Endothelial cell (in vitro differentiated cells): ENCODE results near the gene NOC4L. TPM values are rescaled to one million over a fixed set of nuclear protein-coding genes. Genes with fewer than 3 reads are reported as not detected.

ENCODE experiments used
- DNase-seq: peaks from one replicate; pipeline ENCODE4 v3.0.0; 2021; ENCODE audit warnings: low spot score
- H3K27ac Mint-ChIP-seq: one replicate; pipeline ENCODE4 v1.8.0; 2021; ENCODE audit warnings: mixed read lengths, inconsistent platforms; ENCODE audit not compliant: unreplicated experiment
- H3K27me3 Mint-ChIP-seq: one replicate; pipeline ENCODE4 v1.8.0; 2021; ENCODE audit warnings: mild to moderate bottlenecking, moderate library complexity, mixed read lengths, inconsistent platforms; ENCODE audit not compliant: unreplicated experiment
- H3K36me3 Mint-ChIP-seq: one replicate; pipeline ENCODE4 v1.8.0; 2021; ENCODE audit warnings: mild to moderate bottlenecking, low read depth, mixed read lengths, inconsistent platforms; ENCODE audit not compliant: unreplicated experiment
- H3K4me1 Mint-ChIP-seq: one replicate; pipeline ENCODE4 v1.8.0; 2021; ENCODE audit warnings: mild to moderate bottlenecking, mixed read lengths, inconsistent platforms; ENCODE audit not compliant: unreplicated experiment
- H3K4me3 Mint-ChIP-seq: one replicate; pipeline ENCODE4 v1.8.0; 2021; ENCODE audit warnings: mild to moderate bottlenecking, mixed read lengths, inconsistent platforms; ENCODE audit not compliant: unreplicated experiment
- H3K9me3 Mint-ChIP-seq: one replicate; pipeline ENCODE4 v1.8.0; 2021; ENCODE audit warnings: mixed read lengths, inconsistent platforms; ENCODE audit not compliant: unreplicated experiment
- CTCF ChIP-seq: fragments of 200-600 bp; sonication (generic); IDR thresholded peaks from one replicate; pipeline ENCODE4 v1.5.0; 2021; ENCODE audit warnings: antibody characterized with exemption; ENCODE audit not compliant: unreplicated experiment
- total RNA-seq: library from RNA; stranded (reverse); fragmentation: NEBNext Ultra II Directional; extraction: Animal tissue kit (Norgen Biotek cat#: 25700); gene quantifications from one replicate; pipeline ENCODE4 v1.2.1, GENCODE V29; 2021; ENCODE audit not compliant: unreplicated experiment

The NOC4L gene
- total RNA-seq, 1 donor from 2014 or later = 18.2 TPM

- H3K4me3 Mint-ChIP-seq = no peak overlapping the region
- DNase-seq = no peak
- H3K36me3 Mint-ChIP-seq = no peaks in the 10 kb centered on the region
- H3K27ac Mint-ChIP-seq = no peak overlapping the region
- no peaks in the 10 kb centered on the region for H3K27me3 Mint-ChIP-seq
- H3K9me3 Mint-ChIP-seq = no peaks in the 10 kb centered on the region
- TF ChIP-seq CTCF = no peak
- H3K4me1 Mint-ChIP-seq = no peaks in the 10 kb centered on the region
Observed at GRCh38 chr12:132152411-132152821, 8.2 kb downstream of the NOC4L start.

- Mint-ChIP-seq H3K27me3 (no peaks in the 10 kb centered on the region), H3K9me3 (no peaks in the 10 kb centered on the region), H3K4me1 (no peaks in the 10 kb centered on the region), H3K36me3 (no peaks in the 10 kb centered on the region), H3K4me3 (no peak overlapping the region), H3K27ac (no peak overlapping the region)
- TF ChIP-seq CTCF = no peak
- no peak for DNase-seq
Observed at GRCh38 chr12:132152953-132153352, 8.7 kb downstream of the NOC4L start.

GRCh38 chr12:132153501-132154340 is 9.5 kb downstream of the NOC4L start:
- Mint-ChIP-seq H3K36me3 (no peaks in the 10 kb centered on the region), H3K27me3 (peaks cover 1% of the 10 kb centered on the region), H3K4me1 (no peaks in the 10 kb centered on the region)

GRCh38 chr12:132154341-132154761 is 10.1 kb downstream of the NOC4L start:
- H3K9me3 Mint-ChIP-seq = no peaks in the 10 kb centered on the region
- H3K27me3 Mint-ChIP-seq = peaks cover 2% of the 10 kb centered on the region
- no peaks in the 10 kb centered on the region for H3K36me3 Mint-ChIP-seq
- no peak for TF ChIP-seq CTCF
- no peak overlapping the region for H3K27ac Mint-ChIP-seq
- H3K4me1 Mint-ChIP-seq = no peaks in the 10 kb centered on the region
- no peak for DNase-seq
- H3K4me3 Mint-ChIP-seq = no peak overlapping the region

More at GRCh38 chr12:132153501-132154340, 9.5 kb downstream of the NOC4L start:
- H3K4me3 Mint-ChIP-seq = no peak overlapping the region
- DNase-seq = peak; percentile 78
- peak; percentile 69 for TF ChIP-seq CTCF
- H3K9me3 Mint-ChIP-seq = no peaks in the 10 kb centered on the region
- H3K27ac Mint-ChIP-seq = no peak overlapping the region
